ENCODE results near the gene ZNF726. TPM values are rescaled to one million over a fixed set of nuclear protein-coding genes. Genes with fewer than 3 reads are reported as not detected.

ZNF726 gene
- 1.7 and 2.4 TPM in 2 replicates for total RNA-seq

DNA sequence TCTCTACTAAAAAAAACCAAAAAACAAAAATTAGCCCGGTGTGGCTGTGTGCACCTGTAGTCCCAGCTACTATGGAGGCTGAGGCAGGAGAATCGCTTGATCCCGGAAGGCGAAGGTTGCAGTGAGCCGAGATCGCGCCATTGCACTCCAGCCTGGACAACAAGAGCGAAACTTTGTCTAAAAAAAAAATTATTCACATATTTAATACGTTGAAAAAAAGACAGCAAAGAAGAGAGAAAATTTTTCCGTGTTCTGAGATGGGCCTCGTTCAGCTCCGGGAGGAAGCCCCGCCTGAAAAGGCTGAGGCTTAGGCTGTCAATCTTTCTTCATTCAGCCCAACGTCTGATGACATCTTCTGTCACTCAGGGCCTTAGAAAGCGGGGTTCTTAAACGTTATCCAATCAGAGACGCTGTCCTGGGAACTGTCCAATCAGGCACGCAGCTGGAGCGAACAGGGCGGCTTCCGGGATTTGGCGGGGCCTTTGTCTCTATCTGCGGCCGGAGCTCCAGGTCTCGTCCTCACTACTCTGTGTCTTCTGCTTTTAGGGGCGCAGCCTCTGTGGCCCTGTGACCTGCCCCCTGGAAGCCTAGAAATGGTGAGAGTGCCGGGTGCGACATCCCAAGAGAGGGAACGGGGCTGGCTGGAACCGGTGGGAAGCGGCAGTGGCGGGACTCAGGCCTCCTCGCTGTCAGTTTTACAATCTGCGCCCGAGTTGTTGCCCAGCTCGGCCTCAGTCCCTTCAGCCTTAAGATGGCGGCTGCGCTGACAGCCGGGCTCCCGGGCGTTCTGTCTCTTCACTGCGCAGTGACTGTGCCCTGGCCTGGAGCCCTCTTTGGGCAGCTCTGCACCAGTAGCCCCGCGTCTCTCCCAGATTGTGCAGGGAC lies at the start of gene ZNF726:
Gene ZNF726, plus strand, starts transcription at position 485 of the 885 bp plus-strand sequence. Its CDS starts 109 bp downstream, at position 594.

Other genes with a start within 250 kb of the ZNF726 start
- gene ZNF675, start 227.7 kb upstream of the ZNF726 start, total RNA-seq: 8.5 and 9.5 TPM in 2 replicates
- 0.34 and 1.5 TPM in 2 replicates for gene ZNF681, start 156.0 kb upstream of the ZNF726 start, total RNA-seq
- 7.2 and 13.5 TPM in 2 replicates for gene ZNF254, start 172.3 kb downstream of the ZNF726 start, total RNA-seq